Upper lobe of right lung (tissue), 1 donor: Measurements from ENCODE around the gene ALDH3B2. TPM values are rescaled to one million over a fixed set of nuclear protein-coding genes. Genes with fewer than 3 reads are reported as not detected.
A peak's percentile ranks its signal among the peaks of the same experiment; 100 is the strongest.
"Not testable (repeated sequence)": the region's sequence is repeated elsewhere in the genome, so short reads cannot be mapped to it uniquely, and the experiment has no call there.

Experiments used
- ATAC-seq: fragments of 200-7000 bp; cut with Tn5 transposase; one replicate; pipeline ENCODE4 v1.9.1; 2020; ENCODE audit warnings: mild to moderate bottlenecking, moderate library complexity
- DNase-seq: peaks from one replicate; pipeline ENCODE4 v3.0.0-alpha.2; 2020
- H3K27ac ChIP-seq: fragments of 200-600 bp; one replicate; pipeline ENCODE4 v1.8.0; 2022
- H3K27me3 ChIP-seq: fragments of 200-600 bp; one replicate; pipeline ENCODE4 v1.8.0; 2022; ENCODE audit warnings: mild to moderate bottlenecking
- H3K36me3 ChIP-seq: fragments of 200-600 bp; one replicate; pipeline ENCODE4 v1.8.0; 2022
- H3K4me1 ChIP-seq: fragments of 200-600 bp; one replicate; pipeline ENCODE4 v1.8.0; 2022
- H3K4me3 ChIP-seq: fragments of 200-600 bp; one replicate; pipeline ENCODE4 v1.8.0; 2022; ENCODE audit warnings: mild to moderate bottlenecking
- H3K9me3 ChIP-seq: fragments of 200-600 bp; one replicate; pipeline ENCODE4 v1.8.0; 2022
- CTCF ChIP-seq: fragments of 200-600 bp; IDR thresholded peaks from one replicate; pipeline ENCODE4 v1.8.0; 2022; ENCODE audit warnings: antibody characterized with exemption
- intact Hi-C: fragments of 100-400 bp; cut with DNase I; formaldehyde crosslinking; loops from one replicate; pipeline ENCODE4 v1.11.0; 2022
- total RNA-seq: library from RNA; stranded (reverse); fragmentation: NEBNext Ultra II Directional; extraction: Animal tissue kit (Norgen Biotek cat#: 25700); gene quantifications from one replicate; pipeline ENCODE4 v1.2.1, GENCODE V29; 2021
- donor health status: DM: no; HTN: yes; CAD: no; lungs with severe emphysema.

ALDH3B2 gene
- total RNA-seq, 1 donor from 2014 or later: 1.3 TPM

GRCh38 chr11:67627812-67628624, 46.4 kb downstream of the ALDH3B2 start:
- ATAC-seq (no peak), DNase-seq (peak; percentile 59)
- no peak overlapping the region for H3K4me3 ChIP-seq
- no peaks in the 10 kb centered on the region for H3K27me3 ChIP-seq
- intact Hi-C loops: no loop called here
- peaks cover 6% of the 10 kb centered on the region for H3K4me1 ChIP-seq
- no peak overlapping the region for H3K27ac ChIP-seq
- H3K9me3 ChIP-seq: no peaks in the 10 kb centered on the region
- no peaks in the 10 kb centered on the region for H3K36me3 ChIP-seq
- no peak for TF ChIP-seq CTCF

- Histone ChIP-seq H3K9me3 (no peaks in the 10 kb centered on the region), H3K36me3 (no peaks in the 10 kb centered on the region), H3K27ac (no peak overlapping the region), H3K4me1 (peaks cover 6% of the 10 kb centered on the region), H3K4me3 (no peak overlapping the region), H3K27me3 (no peaks in the 10 kb centered on the region)
- DNase-seq (peak; percentile 41), ATAC-seq (no peak)
- intact Hi-C loops: no loop called here
- TF ChIP-seq CTCF: no peak
Measured at GRCh38 chr11:67627441-67627811, 47.0 kb downstream of the ALDH3B2 start.

- Histone ChIP-seq H3K4me3 (no peak overlapping the region), H3K9me3 (no peaks in the 10 kb centered on the region), H3K4me1 (peaks cover 6% of the 10 kb centered on the region), H3K27me3 (no peaks in the 10 kb centered on the region), H3K27ac (no peak overlapping the region), H3K36me3 (no peaks in the 10 kb centered on the region)
- DNase-seq (no peak), ATAC-seq (no peak)
- no peak for TF ChIP-seq CTCF
- intact Hi-C loops: no loop called here
Measured at GRCh38 chr11:67626970-67627369, 47.5 kb downstream of the ALDH3B2 start.

GRCh38 chr11:67626131-67626833, 48.1 kb downstream of the ALDH3B2 start:
- H3K27ac ChIP-seq, H3K9me3 ChIP-seq, H3K27me3 ChIP-seq, H3K36me3 ChIP-seq, intact Hi-C loops, ATAC-seq, H3K4me1 ChIP-seq, DNase-seq, H3K4me3 ChIP-seq: not testable (repeated sequence)

- H3K27me3 ChIP-seq, intact Hi-C loops, H3K9me3 ChIP-seq: not testable (repeated sequence)
Measured at GRCh38 chr11:67623795-67624194, 50.6 kb downstream of the ALDH3B2 start.

GRCh38 chr11:67622905-67623304, 51.5 kb downstream of the ALDH3B2 start:
- intact Hi-C loops, H3K27me3 ChIP-seq, H3K36me3 ChIP-seq, H3K4me3 ChIP-seq, ATAC-seq, DNase-seq, H3K27ac ChIP-seq, H3K4me1 ChIP-seq, H3K9me3 ChIP-seq: not testable (repeated sequence)

More at GRCh38 chr11:67623795-67624194, 50.6 kb downstream of the ALDH3B2 start:
- H3K4me3 ChIP-seq, ATAC-seq, H3K36me3 ChIP-seq, H3K27ac ChIP-seq, H3K4me1 ChIP-seq, DNase-seq: not testable (repeated sequence)

- H3K27ac ChIP-seq, H3K9me3 ChIP-seq, ATAC-seq, H3K36me3 ChIP-seq, H3K27me3 ChIP-seq, intact Hi-C loops, H3K4me1 ChIP-seq, DNase-seq, H3K4me3 ChIP-seq: not testable (repeated sequence)
Measured at GRCh38 chr11:67621928-67622327, 52.5 kb downstream of the ALDH3B2 start.

- H3K27me3 ChIP-seq, H3K27ac ChIP-seq, H3K36me3 ChIP-seq, DNase-seq, H3K4me3 ChIP-seq, H3K4me1 ChIP-seq, ATAC-seq, H3K9me3 ChIP-seq, intact Hi-C loops: not testable (repeated sequence)
Measured at GRCh38 chr11:67620621-67621020, 53.8 kb downstream of the ALDH3B2 start.

GRCh38 chr11:67619683-67620618, 54.5 kb downstream of the ALDH3B2 start:
- H3K4me3 ChIP-seq, H3K27me3 ChIP-seq, H3K36me3 ChIP-seq, H3K4me1 ChIP-seq, ATAC-seq, H3K9me3 ChIP-seq, H3K27ac ChIP-seq, DNase-seq, intact Hi-C loops: not testable (repeated sequence)

- H3K9me3 ChIP-seq, H3K4me1 ChIP-seq, ATAC-seq, DNase-seq, H3K36me3 ChIP-seq, H3K4me3 ChIP-seq, H3K27me3 ChIP-seq, intact Hi-C loops, H3K27ac ChIP-seq: not testable (repeated sequence)
Measured at GRCh38 chr11:67618901-67619659, 55.3 kb downstream of the ALDH3B2 start.
